HG02970 (cell line): Measurements from ENCODE around the gene RGS3.

ENCODE experiments used
- ATAC-seq: cut with Tn5 transposase; IDR thresholded peaks from one replicate; pipeline ENCODE4 v1.9.1; 2021; ENCODE audit warnings: mild to moderate bottlenecking, moderate library complexity, moderate number of reproducible peaks; ENCODE audit not compliant: unreplicated experiment, low FRiP score

The RGS3 gene

GRCh38 chr9:113464286-113464660 is 746 bp downstream of the RGS3 start:
- no peak for ATAC-seq

- no peak for ATAC-seq
Observed at GRCh38 chr9:113465599-113466140, 2.1 kb downstream of the RGS3 start.

- no peak for ATAC-seq
Observed at GRCh38 chr9:113467183-113467582, 3.7 kb downstream of the RGS3 start.

- ATAC-seq = no peak
Observed at GRCh38 chr9:113468716-113469448, 5.4 kb downstream of the RGS3 start.

GRCh38 chr9:113471143-113471542 is 7.6 kb downstream of the RGS3 start:
- no peak for ATAC-seq

GRCh38 chr9:113471566-113471965 is 8.0 kb downstream of the RGS3 start:
- no peak for ATAC-seq

- ATAC-seq = no peak
Observed at GRCh38 chr9:113472199-113472598, 8.7 kb downstream of the RGS3 start.

- ATAC-seq = no peak
Observed at GRCh38 chr9:113474360-113475028, 11.0 kb downstream of the RGS3 start.

GRCh38 chr9:113475031-113475430 is 11.5 kb downstream of the RGS3 start:
- no peak for ATAC-seq

GRCh38 chr9:113475992-113476391 is 12.5 kb downstream of the RGS3 start:
- ATAC-seq = no peak

- ATAC-seq = no peak
Observed at GRCh38 chr9:113476511-113476916, 13.0 kb downstream of the RGS3 start.

GRCh38 chr9:113477058-113477457 is 13.5 kb downstream of the RGS3 start:
- no peak for ATAC-seq

- no peak for ATAC-seq
Observed at GRCh38 chr9:113477661-113478060, 14.1 kb downstream of the RGS3 start.

- no peak for ATAC-seq
Observed at GRCh38 chr9:113479174-113479621, 15.7 kb downstream of the RGS3 start.

- no peak for ATAC-seq
Observed at GRCh38 chr9:113480612-113481011, 17.1 kb downstream of the RGS3 start.

GRCh38 chr9:113481176-113481787 is 17.8 kb downstream of the RGS3 start:
- ATAC-seq = no peak

GRCh38 chr9:113482341-113482740 is 18.8 kb downstream of the RGS3 start:
- ATAC-seq = no peak

GRCh38 chr9:113482991-113483675 is 19.6 kb downstream of the RGS3 start:
- ATAC-seq = no peak

GRCh38 chr9:113483676-113484257 is 20.2 kb downstream of the RGS3 start:
- no peak for ATAC-seq

- ATAC-seq = no peak
Observed at GRCh38 chr9:113484258-113484730, 20.8 kb downstream of the RGS3 start.
